GM12865 (cell line): Measurements from ENCODE around the gene SPECC1L.
"Not testable (repeated sequence)": the region's sequence is repeated elsewhere in the genome, so short reads cannot be mapped to it uniquely, and the experiment has no call there.

Experiments used
- DNase-seq: peaks from one replicate; pipeline ENCODE4 v3.0.0; 2010; ENCODE audit warnings: low read depth
- H3K4me3 ChIP-seq: 2 replicates; pipeline ENCODE4 v1.5.1; 2011; ENCODE audit warnings: mild to moderate bottlenecking, low read depth, low read length, control low read depth
- TF ChIP-seq, protein P1 (sequence below): IDR thresholded peaks from 2 replicates; pipeline ENCODE4 v1.5.1; 2011; ENCODE audit warnings: low read length, control low read depth, low read depth, inconsistent platforms; ENCODE audit not compliant: insufficient read depth; ENCODE audit errors: missing control alignments

SPECC1L gene

DNA sequence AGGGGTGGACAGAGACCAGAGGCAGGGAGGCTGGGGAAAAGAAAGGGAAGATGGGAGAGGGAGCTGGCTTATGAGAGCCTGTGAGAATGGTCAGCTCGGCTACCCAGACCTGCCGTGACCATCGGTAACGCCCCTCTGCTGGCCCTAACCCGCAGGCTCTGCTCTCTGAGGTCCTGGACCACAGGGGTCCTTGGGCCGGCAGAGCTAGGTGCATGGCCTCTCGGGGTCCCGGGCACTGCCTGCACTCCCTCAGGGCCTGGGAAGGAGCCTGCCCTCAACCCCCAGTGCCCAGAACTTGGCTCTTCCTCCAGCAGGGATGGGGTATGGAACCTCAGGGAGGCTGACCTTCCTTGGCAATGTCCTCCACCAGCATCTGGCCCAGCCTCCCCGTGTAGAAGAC is 38.9 kb upstream of the SPECC1L start:
- H3K4me3 ChIP-seq, result no peak overlapping the region
- TF ChIP-seq, protein P1, sequence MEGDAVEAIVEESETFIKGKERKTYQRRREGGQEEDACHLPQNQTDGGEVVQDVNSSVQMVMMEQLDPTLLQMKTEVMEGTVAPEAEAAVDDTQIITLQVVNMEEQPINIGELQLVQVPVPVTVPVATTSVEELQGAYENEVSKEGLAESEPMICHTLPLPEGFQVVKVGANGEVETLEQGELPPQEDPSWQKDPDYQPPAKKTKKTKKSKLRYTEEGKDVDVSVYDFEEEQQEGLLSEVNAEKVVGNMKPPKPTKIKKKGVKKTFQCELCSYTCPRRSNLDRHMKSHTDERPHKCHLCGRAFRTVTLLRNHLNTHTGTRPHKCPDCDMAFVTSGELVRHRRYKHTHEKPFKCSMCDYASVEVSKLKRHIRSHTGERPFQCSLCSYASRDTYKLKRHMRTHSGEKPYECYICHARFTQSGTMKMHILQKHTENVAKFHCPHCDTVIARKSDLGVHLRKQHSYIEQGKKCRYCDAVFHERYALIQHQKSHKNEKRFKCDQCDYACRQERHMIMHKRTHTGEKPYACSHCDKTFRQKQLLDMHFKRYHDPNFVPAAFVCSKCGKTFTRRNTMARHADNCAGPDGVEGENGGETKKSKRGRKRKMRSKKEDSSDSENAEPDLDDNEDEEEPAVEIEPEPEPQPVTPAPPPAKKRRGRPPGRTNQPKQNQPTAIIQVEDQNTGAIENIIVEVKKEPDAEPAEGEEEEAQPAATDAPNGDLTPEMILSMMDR, result no peak
- no peak for DNase-seq

DNA sequence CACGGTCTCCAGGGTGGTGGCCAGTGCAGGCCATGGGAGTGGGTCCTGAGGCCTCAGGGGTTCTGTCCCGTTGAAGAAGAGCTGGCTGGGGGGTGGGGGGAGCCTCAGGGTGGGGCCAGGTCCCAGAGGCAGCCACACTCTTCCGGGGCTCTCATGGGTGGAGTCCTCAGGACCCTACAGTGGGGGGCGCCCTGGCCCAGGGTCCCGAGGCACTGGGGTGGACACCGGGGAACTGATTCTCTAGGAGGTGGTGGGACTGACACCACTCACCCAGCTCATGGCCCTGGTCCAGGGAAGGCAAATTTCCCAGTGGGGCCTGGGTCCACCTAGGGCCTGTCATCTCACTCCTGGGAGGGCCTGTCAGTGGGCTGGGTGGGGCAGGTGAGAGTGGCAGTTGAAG is 38.5 kb upstream of the SPECC1L start:
- no peak for DNase-seq
- H3K4me3 ChIP-seq, result no peak overlapping the region
- TF ChIP-seq, protein P1, result no peak

DNA sequence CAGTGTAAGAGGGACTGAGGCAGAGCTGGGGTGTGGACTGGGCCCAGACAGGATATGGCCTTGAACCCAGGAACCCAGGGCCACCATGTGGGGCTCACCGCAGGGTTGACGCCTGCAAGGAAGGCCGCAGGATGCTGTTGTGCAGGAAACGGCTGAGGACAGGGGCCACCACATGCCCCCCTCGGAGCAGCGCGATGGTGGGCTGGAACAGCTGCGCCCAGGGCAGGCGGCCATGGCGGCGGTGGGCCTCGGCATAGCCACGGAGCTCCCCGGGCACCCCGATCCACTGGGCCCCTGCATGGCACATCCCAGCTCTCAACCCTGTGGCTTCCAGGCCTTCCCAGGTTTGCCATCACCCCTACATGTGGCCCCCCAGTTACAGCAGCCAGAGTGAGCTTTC is 37.9 kb upstream of the SPECC1L start:
- TF ChIP-seq, protein P1, result no peak
- H3K4me3 ChIP-seq, result no peak overlapping the region
- no peak for DNase-seq

DNA sequence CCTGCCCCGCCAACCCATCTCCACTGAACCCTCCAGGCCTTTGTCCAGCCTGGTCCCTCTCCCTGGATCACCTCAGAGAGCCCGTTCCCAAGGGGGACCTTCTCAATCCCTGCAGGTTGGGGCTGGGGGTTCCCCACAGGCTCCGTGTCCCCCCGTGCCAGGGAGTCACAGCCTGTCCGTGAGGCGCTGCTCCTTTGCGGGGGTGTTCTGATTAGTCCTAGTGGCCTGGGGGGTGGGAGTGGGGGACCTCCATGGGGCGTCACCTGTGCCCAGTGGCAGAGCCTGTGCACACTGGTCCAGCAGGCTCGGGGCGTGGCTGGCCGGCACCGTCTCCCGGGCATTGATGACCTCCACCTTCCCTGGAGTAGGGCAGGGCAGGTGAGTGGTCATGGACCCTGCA is 37.4 kb upstream of the SPECC1L start:
- no peak overlapping the region for H3K4me3 ChIP-seq
- no peak for DNase-seq
- TF ChIP-seq, protein P1, result no peak

DNA sequence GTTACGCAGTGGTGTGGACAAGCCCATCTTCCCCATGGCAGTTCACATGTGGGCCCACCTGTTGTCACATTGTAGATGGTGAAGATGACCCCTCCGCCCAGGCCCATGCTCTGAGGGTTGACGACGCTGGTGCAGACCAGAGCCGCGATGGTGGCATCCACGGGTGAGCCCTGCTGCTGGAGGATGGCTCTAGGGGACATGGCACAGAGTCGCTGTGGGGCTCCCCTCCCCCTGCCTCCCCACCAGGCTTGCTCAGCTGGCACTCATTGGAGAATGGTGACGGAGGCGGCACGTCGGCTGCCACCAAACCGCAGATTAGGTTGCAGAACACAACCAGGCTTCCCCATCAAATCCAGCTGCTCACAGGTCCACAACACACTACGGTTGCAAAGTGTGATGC is 36.8 kb upstream of the SPECC1L start:
- TF ChIP-seq, protein P1, result no peak
- no peak overlapping the region for H3K4me3 ChIP-seq
- no peak for DNase-seq

DNA sequence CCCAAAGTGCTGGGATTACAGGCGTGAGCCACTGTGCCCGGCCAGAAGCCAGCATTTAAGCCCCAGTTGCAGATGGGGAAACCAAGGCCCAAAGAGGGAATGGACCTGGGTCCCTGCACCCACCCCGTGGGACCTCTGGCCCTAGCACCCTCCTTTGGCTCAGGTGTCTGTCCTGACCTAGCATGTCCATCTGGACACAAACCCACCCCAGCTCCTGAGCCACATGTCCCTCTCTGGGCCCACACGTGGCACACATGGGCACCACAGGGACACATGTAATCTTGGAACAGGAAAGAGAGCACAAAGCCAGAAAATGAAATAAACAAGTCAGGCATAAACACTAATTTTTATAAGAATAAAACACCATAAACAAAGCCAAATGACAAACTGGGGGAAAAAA is 35.3 kb upstream of the SPECC1L start:
- DNase-seq, result no peak
- TF ChIP-seq, protein P1, result no peak
- H3K4me3 ChIP-seq, result no peak overlapping the region

DNA sequence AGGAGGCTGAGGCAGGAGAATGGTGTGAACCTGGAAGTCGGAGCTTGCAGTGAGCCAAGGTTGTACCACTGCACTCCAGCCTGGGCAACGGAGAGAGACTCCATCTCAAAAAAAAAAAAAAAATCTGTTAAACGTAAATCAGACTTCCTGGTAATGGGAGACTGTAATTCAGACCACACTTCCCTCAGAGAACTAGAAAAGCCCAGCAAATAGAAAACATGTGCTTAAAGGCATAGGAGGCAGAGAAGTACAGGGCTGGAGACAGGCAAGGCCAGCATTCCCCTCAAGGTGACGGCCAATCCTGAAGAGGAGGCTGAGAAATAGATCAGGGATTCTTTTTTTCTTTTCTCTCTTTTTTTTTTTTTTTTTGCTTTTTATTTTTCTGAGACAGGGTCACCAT is 34.0 kb upstream of the SPECC1L start:
- no peak for DNase-seq
- TF ChIP-seq, protein P1, result no peak
- no peak overlapping the region for H3K4me3 ChIP-seq

DNA sequence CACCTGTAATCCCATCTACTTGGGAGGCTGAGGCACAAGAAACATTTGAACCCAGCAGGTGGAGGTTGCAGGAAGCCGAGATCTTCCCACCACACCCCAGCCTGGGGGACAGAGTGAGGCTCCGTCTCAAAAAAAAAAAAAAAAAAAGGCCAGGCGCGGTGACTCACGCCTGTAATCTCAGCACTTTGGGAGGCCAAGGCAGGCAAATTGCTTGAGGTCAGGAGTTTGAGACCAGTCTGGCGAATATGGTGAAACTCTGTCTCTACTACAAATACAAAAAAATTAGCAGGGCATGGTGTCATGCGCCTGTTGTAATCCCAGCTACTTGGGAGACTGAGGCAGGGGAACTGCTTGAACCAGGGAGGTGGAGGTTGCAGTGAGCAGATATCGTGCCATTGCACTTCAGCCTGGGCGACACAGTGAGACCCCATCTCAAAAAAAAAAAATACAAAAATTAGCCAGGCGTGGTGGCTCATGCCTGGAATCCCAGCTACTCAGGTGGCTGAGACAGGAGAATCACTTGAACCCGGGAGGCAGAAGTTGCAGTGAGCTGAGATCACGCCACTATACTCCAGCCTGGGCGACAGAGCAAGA is 32.4 kb upstream of the SPECC1L start:
- not testable (repeated sequence) for DNase-seq, H3K4me3 ChIP-seq
